ENCODE measurements around the gene MKNK1.

MKNK1 gene

DNA sequence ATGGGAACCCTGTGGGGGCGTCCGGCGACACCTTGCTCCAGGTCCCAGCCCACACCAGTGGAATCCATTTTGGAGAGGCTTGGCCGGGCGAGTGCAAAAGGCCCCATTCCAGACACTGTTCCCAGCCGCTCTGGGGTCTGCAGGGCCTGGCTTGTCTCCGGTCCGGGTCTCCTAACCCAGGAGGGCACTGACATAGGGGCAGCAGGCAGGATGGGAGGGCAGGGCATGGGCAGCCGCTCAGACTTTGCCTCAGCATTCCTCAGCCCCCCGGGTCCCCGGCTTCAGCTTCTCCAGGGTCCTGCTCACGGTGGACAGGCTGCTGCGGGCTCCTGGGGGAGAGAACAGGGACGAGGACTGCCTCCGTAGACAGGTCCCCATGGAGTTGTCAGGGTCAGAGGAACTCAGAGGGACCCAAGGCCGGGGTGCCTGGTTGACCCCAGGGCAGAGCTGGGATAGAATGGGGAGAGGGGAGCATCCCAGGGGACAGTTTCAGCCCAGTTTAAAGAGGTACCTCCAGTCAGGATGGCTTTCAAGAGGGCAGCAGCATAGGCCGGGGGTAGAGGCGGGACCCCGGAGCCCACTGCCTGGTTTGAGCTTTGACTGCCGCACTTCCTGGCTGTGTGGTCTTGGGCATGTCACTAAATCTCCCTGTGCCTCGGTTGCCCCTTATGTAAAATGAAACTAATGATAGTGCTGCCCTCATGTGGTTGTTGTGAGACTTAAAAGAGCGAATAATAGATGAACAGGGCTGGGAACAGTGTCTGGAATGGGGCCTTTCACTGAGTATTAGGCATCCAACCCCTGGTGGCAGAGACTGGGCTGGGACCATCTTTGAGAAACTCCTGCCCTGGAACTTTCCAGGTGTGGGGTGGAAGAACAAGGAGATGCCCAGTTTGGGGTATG, 56.3 kb downstream of the MKNK1 start:
- Histone ChIP-seq H3K36me3 (no peaks in the 10 kb centered on the region), H3K9me3 (no peaks in the 10 kb centered on the region), H3K27ac (no peak overlapping the region), H3K4me3 (ENCODE audit: low read depth in 1 of 2, low read length in 1 of 2) (no peak overlapping the region), H3K4me1 (ENCODE audit: control insufficient read depth in 1 of 2, insufficient read depth in 1 of 2, low read depth in 1 of 2, low read length in 1 of 2) (no peaks in the 10 kb centered on the region), H3K27me3 (peaks cover 70% of the 10 kb centered on the region)
- TF ChIP-seq, protein P1, sequence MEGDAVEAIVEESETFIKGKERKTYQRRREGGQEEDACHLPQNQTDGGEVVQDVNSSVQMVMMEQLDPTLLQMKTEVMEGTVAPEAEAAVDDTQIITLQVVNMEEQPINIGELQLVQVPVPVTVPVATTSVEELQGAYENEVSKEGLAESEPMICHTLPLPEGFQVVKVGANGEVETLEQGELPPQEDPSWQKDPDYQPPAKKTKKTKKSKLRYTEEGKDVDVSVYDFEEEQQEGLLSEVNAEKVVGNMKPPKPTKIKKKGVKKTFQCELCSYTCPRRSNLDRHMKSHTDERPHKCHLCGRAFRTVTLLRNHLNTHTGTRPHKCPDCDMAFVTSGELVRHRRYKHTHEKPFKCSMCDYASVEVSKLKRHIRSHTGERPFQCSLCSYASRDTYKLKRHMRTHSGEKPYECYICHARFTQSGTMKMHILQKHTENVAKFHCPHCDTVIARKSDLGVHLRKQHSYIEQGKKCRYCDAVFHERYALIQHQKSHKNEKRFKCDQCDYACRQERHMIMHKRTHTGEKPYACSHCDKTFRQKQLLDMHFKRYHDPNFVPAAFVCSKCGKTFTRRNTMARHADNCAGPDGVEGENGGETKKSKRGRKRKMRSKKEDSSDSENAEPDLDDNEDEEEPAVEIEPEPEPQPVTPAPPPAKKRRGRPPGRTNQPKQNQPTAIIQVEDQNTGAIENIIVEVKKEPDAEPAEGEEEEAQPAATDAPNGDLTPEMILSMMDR (IDR thresholded peaks at IDR 0.05): no peak

DNA sequence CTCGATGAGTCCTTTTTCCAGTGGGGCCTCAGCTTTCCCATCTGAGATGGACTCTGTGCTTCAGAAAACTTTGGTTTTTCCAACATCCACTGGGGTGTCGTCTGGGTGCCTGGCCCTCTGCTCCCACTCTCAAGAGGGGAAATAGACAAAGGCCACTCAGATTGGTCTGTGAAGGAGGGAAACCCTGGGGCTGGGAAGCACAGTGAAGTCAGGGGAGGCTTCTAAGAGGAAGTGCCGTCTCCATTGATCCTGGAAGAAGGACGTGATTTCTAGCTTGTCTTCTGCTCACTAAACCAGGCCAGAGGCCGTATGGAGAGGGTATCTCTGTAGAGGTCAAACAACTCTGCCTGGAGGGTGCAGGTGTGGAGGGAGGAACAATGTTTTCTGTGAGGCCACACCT, 57.9 kb downstream of the MKNK1 start:
- Histone ChIP-seq H3K4me3 (ENCODE audit: low read depth in 1 of 2, low read length in 1 of 2) (no peak overlapping the region), H3K9me3 (no peaks in the 10 kb centered on the region), H3K36me3 (no peaks in the 10 kb centered on the region), H3K27me3 (peaks cover 82% of the 10 kb centered on the region), H3K4me1 (ENCODE audit: control insufficient read depth in 1 of 2, insufficient read depth in 1 of 2, low read depth in 1 of 2, low read length in 1 of 2) (no peaks in the 10 kb centered on the region), H3K27ac (no peak overlapping the region)
- TF ChIP-seq, protein P1 (IDR thresholded peaks at IDR 0.05): no peak

DNA sequence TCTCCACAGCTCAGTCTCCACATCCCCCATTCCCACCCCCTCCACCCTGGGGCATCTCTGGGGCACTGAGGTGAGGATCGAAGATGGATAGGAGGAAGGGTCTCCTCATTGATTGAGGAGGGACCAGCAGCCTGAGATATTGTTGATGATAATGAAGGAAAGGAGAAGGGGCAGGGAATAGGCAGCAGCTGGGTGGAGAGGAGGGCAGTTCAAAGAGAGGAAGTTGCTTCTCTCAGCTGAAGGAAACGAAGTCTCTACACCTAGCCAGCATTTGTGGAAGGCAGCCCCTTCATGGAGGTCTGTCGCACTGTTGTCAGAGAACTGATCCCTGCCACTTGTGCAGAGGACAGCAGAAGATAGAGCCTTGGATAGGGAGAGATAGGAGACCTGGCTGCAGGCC, 58.3 kb downstream of the MKNK1 start:
- no peak overlapping the region for H3K27ac ChIP-seq
- TF ChIP-seq, protein P1 (IDR thresholded peaks at IDR 0.05): no peak
- H3K27me3 ChIP-seq: peaks cover 82% of the 10 kb centered on the region
- H3K4me1 ChIP-seq (ENCODE audit: control insufficient read depth in 1 of 2, insufficient read depth in 1 of 2, low read depth in 1 of 2, low read length in 1 of 2): no peaks in the 10 kb centered on the region
- no peaks in the 10 kb centered on the region for H3K9me3 ChIP-seq
- H3K4me3 ChIP-seq (ENCODE audit: low read depth in 1 of 2, low read length in 1 of 2): no peak overlapping the region
- H3K36me3 ChIP-seq: no peaks in the 10 kb centered on the region

DNA sequence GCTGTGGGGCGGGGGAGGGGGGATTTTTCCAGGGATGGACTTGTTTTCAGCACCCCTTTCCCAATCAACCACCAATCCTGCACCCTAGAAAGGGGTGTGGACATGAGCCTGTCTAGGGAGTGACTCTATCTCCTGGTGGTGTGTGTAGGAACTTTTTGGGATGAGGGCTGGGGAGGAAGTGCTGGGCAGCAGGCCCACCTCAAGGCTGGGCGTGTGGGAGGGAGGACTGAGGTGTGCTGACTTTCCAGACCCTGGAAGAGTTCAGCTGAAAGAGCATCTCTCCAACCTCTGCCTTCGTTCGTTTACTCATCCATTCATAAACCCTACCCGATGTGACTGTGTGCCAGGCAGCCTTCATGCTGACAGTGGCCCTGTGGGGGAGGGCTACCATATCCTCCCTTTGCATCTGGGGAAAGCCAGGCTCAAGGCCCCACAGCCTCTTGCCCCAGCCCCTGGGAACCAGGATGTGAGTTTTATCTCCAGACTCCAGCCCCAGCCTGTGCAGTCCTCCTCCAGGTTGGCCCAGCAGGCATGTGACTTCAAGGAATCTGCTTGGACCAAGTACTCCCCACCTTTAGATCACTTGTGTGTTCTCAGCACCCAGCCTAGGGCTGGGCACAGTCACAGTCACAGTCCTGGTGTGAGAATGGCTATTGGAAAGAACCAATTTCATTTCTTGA, 59.4 kb downstream of the MKNK1 start:
- Histone ChIP-seq H3K4me3 (ENCODE audit: low read depth in 1 of 2, low read length in 1 of 2) (no peak overlapping the region), H3K27ac (no peak overlapping the region), H3K4me1 (ENCODE audit: control insufficient read depth in 1 of 2, insufficient read depth in 1 of 2, low read depth in 1 of 2, low read length in 1 of 2) (no peaks in the 10 kb centered on the region), H3K27me3 (peaks cover 80% of the 10 kb centered on the region), H3K9me3 (no peaks in the 10 kb centered on the region), H3K36me3 (no peaks in the 10 kb centered on the region)
- TF ChIP-seq, protein P1 (IDR thresholded peaks at IDR 0.05): no peak

DNA sequence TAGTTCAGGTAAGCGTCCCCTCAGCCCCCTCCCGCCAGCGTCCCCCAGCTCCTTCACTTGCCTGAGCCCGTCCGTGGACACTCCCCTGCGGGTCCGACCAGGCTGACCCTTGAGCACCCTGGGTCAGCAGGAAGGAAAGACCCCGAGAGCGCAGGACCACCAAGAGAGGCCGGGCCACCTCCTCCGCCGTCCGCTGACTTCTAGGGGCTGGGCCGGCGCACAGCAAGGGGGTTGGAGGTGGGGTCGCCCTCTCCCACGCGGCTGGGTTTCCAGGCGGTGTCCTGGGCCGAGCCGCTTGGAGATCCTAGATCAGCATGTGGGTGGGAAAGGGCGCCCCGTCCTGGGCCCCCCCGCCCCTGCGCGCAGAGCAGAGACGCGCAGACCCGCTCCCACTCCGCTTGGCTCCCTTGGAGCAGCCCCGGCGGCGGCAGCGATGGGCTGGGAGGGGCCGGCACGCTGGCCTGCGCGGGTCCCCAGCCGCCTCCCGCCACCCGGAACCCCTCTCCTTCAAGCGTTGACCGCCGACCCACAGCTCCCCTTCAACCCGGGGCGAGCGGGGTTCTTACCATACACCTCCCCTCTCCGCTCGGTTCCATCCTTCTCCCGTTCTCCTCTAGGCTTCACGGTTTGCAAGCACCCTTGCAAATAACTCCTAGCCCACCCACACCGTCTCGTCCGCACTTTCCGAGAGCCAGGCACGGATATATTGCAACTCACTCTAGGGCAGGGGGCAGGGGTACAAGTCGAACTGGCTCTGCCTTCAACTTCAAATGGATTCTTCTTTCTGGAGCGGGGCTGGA, 60.1 kb downstream of the MKNK1 start:
- Histone ChIP-seq H3K4me3 (ENCODE audit: low read depth in 1 of 2, low read length in 1 of 2) (no peak overlapping the region), H3K9me3 (no peaks in the 10 kb centered on the region), H3K27ac (no peak overlapping the region), H3K27me3 (peaks cover 80% of the 10 kb centered on the region), H3K4me1 (ENCODE audit: control insufficient read depth in 1 of 2, insufficient read depth in 1 of 2, low read depth in 1 of 2, low read length in 1 of 2) (no peaks in the 10 kb centered on the region), H3K36me3 (no peaks in the 10 kb centered on the region)
- TF ChIP-seq, protein P1 (IDR thresholded peaks at IDR 0.05): no peak
